Stimulated activated CD8-positive, alpha-beta memory T cell treated with anti-CD3 and anti-CD28 coated beads, Interleukin-7, amount 100 ng/mL, for 48 hours (primary cell): Measurements from ENCODE around the gene ANP32B.

Source experiments
- DNase-seq, 2 donors: peaks; one replicate each; pipeline ENCODE4 v3.0.0-alpha.2; 2020; ENCODE audit warnings: low read depth in 1 of 2; ENCODE audit errors: extremely low read depth in 1 of 2

ANP32B gene

GRCh38 chr9:98057138-98057799, 74.1 kb downstream of the ANP32B start:
- no peak for DNase-seq

- DNase-seq = no peak
These were observed 79.0 kb downstream of the ANP32B start for GRCh38 chr9:98062161-98062560.

GRCh38 chr9:98064623-98065392, 81.7 kb downstream of the ANP32B start:
- no peak for DNase-seq
